Inferior parietal cortex (tissue), 1 donor: ENCODE measurements around the gene EIF4A2.
"Not testable (repeated sequence)": the region's sequence is repeated elsewhere in the genome, so short reads cannot be mapped to it uniquely, and the experiment has no call there.

Source experiments
- DNase-seq: peaks from one replicate; pipeline ENCODE4 v3.0.0-alpha.2; 2016; ENCODE audit errors: extremely low spot score

The EIF4A2 gene

DNA sequence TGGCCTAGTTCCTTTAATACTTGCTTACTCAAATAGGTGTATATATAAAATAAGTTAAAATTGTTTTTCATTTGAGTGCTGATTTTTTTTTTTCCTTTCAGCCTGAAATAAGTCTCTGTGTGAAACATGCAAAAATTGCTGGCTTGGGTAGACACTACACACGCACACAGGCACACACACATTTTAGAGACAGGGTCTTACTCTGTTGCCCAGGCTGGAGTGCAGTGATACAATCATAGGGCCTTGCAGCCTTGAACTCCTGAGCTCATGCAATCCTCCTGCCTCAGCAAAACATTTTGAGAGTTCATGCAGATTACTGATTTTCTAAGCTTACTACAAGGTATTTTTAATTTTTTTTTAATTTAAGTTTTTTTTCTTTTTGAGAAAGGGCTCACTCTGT lies 35.6 kb downstream of the EIF4A2 start:
- no peak for DNase-seq

- peak; percentile 76 for DNase-seq
These were observed 38.3 kb downstream of the EIF4A2 start for GRCh38 chr3:186821429-186822387.

DNA sequence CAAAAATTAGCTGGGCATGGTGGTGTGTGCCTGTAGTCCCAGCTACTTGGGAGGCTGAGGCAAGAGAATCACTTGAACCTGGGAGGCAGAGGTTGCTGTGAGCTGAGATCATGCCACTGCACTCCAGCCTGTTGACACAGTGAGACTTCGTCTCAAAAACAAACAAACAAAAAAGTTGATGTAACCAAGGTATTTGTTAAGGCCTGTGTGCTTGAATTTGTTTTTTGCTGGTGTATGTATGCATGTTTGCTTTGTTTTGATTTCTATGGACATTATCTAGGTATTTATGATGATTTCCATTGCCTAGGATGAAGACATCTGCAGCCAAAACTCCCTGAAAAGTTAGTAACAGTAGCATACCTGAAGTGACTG lies 39.0 kb downstream of the EIF4A2 start:
- not testable (repeated sequence) for DNase-seq

- no peak for DNase-seq
These were observed 40.0 kb downstream of the EIF4A2 start for GRCh38 chr3:186823386-186823785.

- DNase-seq: no peak
These were observed 41.2 kb downstream of the EIF4A2 start for GRCh38 chr3:186824430-186825139.

- peak; percentile 35 for DNase-seq
These were observed 42.0 kb downstream of the EIF4A2 start for GRCh38 chr3:186825294-186825821.

DNA sequence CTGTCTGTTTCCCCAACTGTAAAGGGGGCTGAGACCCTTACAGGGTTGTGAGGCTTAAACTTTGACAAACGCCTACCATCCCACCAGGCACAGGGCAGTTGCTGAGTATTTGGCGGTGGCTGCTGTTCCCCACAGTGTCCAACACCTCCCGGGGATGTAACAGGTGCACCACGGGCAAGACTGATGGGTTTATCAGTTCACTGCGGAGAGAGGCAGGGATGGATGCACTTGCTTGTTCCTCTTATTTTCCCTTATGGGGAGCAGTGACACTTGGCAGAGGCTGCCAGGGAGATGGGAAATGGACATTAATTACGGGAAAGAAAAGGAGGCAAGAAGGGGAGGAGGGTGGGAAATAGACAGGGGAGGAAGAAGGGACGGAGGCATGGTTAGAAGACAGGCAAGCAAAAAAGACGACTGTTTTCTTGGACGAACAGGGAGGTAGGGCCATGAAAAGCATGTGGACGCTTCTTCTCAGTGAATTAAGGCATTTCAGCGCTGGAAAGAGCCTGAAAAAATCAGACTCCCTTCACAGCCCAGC lies 42.6 kb downstream of the EIF4A2 start:
- DNase-seq: no peak

GRCh38 chr3:186826410-186826975 lies 43.1 kb downstream of the EIF4A2 start:
- no peak for DNase-seq

DNA sequence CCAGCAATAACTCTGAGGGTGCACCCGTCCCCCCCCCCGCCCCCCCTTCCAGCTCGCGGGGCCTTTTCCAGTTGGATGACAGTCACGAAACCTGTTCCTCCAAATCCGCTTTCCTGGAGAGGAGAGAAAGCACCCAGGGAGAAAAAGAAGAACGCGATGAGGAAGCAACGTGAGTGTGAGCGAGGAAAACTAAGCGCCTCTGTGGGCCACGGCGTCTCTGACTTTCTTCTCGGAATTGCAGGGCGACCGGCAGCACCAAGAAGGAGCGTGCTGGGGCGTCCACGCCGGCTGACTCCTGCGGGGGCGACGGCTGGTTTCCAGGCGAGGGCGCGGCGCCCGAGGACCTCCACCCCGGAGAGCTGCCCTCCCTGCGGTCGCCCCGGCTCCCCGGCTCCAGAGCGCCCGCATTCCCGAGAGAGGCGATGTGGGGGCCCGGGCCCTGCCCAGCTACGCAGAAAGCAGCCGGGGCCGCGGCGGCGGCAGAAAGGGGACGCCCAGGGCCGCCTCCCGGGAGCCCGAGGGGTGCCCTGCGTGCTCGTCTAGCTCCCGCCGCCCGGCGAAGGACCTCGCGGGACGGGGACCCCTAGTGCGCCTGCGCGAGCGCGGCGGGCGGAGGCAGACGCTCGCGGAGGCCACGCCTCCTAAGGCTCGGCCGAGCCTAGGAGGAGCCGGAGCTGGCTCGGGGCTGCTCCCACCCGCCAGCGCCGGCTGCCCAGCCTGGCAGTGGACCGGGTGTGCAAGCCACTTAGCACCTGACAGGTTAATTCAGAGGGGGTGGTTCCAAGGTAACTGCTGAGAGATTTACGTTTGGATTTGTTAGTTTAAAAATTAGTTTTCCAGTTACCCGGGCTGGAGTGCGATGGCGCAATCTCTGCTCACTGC lies 43.8 kb downstream of the EIF4A2 start:
- DNase-seq: peak; percentile 90

GRCh38 chr3:186828340-186828739 lies 45.0 kb downstream of the EIF4A2 start:
- no peak for DNase-seq

DNA sequence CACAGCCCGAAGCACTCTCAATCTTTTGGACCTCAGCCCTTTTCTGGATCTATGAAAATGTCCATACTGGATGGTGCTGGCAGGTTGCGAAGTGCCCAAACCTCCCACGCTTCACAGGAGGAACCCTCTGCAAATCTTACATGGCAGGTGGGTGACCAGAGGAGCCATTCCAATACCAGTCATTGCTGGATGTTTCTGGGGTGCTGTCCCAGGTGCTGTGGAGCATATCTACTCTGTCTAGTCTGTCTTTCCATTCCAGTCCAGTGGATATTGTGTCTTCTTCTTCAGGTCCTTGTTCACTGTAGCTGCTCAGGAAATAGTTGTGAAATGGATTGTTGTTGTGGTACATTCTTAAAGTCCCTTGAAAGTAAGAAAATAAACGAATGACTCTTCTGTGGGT lies 48.4 kb downstream of the EIF4A2 start:
- no peak for DNase-seq

DNA sequence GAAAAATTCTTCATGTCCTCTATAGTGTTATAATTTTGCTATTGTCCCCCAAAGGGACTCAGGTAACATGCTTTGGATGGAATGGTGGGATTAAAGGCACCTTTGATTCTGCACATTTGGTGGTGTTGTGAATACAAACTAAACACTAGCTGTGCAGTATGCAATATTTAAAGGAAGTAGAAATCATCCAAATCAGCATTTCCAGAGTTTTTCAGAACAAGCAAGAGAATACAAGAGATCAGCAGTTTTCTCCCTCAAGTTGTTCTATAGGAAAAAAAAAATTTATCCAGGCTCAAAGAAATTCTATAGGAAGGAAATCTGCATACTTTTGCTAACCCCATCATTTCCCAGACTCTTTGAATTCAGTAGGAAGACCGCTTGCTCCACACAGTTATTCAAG lies 48.9 kb downstream of the EIF4A2 start:
- DNase-seq: no peak
